GOT3 (cell line): ENCODE measurements around the gene HOXD11.
A peak's percentile ranks its signal among the peaks of the same experiment; 100 is the strongest.

Experiments
- DNase-seq: peaks from one replicate; lab custom pipeline; 2025; ENCODE audit warnings: mixed read lengths; lab: John Stamatoyannopoulos, UW

The HOXD11 gene

GRCh38 chr2:176132205-176133171 lies 25.4 kb downstream of the HOXD11 start:
- DNase-seq: no peak

DNA sequence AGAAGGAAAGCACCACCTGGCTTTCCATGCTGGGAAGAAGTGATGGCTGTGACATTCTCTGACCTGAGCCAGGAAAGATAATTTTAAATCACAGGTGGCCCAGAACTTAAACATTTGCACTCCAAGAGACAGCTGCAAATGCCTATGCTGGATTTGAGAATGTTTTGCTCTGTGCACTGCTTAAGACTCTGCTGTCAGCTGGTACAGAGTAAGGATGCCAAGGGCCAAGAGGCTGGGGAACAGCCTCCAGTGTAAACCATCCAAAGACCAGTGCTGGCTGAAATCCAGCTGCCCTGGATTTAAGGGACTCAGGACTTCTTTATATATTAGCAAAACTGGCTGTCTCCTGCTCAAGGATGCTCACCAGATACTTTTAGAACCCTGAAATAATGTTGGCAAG lies 26.3 kb downstream of the HOXD11 start:
- DNase-seq: no peak

DNA sequence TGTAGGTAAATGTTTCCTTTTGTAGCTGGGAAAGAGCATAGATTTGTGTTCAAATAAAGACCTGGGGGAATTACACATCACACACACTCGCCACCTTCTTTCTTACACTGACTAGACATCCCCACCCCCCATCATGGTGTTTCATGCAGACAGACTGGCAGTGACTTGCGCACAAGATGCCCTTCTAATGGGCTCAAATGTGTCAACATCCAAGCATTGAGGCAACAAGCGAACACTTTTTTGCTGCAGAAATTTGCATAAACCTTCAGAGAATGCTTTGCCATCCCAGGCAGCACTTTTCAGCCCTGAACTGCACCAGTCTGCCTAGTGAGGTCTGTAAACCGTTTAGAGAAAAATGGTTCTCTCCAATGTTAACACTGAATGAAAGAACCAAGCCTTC lies 27.0 kb downstream of the HOXD11 start:
- no peak for DNase-seq

GRCh38 chr2:176135035-176135440 lies 28.0 kb downstream of the HOXD11 start:
- no peak for DNase-seq

- no peak for DNase-seq
Measured at GRCh38 chr2:176136374-176137251, 29.5 kb downstream of the HOXD11 start.

DNA sequence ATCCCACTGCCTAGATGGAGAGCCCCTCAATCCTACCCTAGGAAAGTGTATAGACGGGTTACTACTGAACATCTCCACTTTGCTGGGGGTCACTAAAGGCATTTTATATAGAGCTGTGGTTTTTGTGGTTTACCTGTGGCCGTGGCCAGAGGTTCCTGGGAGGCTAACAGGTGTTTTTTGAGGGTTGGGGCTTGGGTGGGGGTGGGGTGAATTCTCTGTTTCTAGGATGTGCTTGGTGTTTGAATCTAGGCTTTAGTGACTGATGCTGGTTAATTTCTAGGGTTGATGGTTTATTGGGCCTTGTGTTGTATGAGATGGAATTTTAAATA lies 30.1 kb downstream of the HOXD11 start:
- no peak for DNase-seq

DNA sequence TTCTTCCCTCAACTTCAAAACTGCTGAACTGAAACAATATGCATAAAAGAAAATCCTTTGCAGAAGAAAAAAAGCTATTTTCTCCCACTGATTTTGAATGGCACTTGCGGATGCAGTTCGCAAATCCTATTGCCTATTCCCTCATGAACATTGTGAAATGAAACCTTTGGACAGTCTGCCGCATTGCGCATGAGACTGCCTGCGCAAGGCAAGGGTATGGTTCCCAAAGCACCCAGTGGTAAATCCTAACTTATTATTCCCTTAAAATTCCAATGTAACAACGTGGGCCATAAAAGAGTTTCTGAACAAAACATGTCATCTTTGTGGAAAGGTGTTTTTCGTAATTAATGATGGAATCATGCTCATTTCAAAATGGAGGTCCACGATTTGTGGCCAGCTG lies 30.8 kb downstream of the HOXD11 start:
- no peak for DNase-seq

- no peak for DNase-seq
Measured at GRCh38 chr2:176138526-176138922, 31.4 kb downstream of the HOXD11 start.

- DNase-seq: no peak
Measured at GRCh38 chr2:176138923-176139660, 32.0 kb downstream of the HOXD11 start.

GRCh38 chr2:176139661-176140512 lies 32.8 kb downstream of the HOXD11 start:
- DNase-seq: no peak

- DNase-seq: peak; percentile 50
Measured at GRCh38 chr2:176140513-176141317, 33.6 kb downstream of the HOXD11 start.

DNA sequence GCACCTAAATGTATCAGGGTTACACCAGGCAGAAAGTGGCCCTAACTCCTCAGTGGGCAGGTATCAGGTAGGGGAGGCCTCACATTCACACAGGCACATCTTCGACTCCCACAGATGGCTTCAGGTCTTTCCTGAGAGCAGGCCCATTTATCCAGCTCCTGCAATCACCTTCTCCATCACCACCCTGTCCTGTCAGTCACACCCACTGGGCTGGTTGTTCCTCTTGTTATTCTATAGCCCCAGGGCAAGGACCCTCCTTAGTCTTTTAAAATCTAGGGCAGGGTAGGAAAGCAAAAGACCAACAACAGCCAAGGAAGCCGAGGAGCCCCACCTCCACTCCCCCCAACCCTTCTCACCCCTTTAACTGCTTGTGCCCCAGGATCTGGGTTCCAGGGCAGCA lies 35.2 kb downstream of the HOXD11 start:
- no peak for DNase-seq

DNA sequence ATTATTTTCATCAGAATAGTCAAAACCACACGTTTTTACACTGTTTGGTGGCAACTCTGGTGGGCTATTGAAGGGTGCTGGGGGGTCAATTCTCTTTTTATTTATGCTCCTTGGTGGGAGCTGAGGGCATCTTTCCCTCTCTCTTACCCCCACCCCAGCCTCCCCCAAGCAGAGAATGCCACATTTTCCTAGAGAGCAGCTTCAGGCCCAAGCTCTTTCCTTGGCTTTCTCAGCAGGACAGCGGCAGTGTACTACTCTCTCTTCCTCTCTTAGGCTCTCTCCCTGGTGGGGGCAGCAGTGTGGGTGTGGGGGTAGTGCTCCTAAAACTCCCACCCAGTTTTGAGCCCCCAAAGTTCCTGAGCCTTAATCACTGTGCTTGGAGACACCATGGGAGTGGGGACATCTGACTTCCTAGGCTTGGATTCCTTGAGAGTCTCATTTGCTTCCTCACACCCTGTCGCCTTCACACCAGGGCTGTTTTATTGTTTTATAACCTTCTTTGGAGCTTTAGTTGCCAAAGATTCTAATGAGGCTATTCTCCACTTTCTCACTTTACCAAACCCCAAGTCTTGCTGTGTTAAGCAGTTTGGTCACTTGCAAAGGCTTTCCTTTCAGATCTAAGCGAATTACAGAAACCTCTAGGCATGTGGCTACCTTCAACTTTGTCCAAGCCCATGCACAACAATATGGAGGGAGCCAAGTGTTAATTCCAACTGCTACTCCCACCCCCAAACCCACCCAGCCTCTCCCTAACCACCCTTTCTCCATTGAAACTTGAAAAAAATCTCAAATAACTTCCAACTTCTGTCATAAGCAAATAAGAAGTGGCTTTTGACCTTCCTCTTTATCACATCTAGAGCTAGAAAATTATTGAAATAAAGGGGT lies 38.2 kb downstream of the HOXD11 start:
- DNase-seq: no peak

DNA sequence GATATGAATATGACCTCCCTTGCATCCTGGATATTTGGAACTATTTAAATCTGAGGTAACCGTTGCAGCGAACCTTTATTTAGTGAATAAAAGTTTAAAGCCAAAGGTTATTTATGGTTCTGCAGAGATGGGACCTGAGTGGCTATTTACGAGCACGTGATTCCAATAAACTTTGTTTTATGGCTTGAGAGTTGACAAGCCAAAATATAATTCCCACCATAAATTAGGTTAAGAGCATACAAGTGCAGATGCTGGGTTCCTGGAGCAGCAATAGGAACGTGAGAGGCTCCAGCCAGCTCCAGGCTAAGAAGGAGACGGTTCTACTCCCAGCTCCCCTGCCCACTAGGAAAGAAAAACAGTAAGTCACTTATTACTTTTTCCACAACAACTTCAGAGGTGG lies 39.0 kb downstream of the HOXD11 start:
- no peak for DNase-seq

DNA sequence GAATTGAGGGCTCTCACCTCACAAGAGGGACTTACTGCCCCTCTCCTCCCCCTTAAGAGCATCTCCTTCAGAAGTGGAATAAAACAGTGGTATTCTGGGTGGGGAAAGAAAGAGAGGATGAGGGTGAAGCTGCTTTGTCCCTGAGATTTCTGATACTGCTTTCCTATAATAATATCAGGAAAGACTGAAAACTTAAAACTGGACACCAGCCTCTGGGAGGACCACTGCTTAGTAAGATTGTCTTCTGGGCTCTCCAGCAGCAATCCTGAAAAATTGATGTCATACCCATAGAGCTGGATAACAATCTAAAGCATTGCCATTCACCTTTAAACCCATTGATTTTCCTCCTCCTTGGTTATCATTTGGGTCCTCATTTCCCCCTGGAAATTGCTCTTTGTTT lies 39.6 kb downstream of the HOXD11 start:
- DNase-seq: no peak

DNA sequence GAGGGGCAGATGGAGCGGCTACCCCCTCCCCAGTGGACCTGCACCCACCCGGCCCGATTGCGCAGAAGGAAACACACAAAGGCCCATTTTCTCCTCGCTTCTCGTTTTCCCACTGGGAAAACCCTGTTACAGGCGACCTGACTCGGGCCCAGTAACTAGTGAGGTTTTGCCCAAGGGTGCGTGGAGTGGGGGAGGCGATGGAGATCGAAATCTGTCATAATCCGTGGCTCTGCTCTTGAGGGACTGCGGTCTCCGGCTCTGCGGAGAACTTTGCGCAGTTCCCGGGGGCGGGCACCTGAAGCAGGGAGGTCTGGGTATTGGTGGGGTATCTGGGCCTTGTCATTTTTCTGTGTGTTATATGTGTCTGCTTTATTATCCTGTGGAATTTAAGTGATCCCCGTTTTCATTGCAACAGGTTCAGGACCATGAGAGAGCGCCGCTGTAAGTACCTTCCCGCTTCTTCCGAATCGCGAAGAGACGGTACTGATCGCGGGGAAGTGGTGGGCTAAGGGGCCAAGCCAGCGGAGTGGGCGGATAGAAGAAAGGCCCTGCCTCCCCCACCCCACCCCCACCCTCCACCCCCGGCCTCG lies 40.2 kb downstream of the HOXD11 start:
- DNase-seq: no peak

GRCh38 chr2:176147800-176148496 lies 40.9 kb downstream of the HOXD11 start:
- DNase-seq: no peak

DNA sequence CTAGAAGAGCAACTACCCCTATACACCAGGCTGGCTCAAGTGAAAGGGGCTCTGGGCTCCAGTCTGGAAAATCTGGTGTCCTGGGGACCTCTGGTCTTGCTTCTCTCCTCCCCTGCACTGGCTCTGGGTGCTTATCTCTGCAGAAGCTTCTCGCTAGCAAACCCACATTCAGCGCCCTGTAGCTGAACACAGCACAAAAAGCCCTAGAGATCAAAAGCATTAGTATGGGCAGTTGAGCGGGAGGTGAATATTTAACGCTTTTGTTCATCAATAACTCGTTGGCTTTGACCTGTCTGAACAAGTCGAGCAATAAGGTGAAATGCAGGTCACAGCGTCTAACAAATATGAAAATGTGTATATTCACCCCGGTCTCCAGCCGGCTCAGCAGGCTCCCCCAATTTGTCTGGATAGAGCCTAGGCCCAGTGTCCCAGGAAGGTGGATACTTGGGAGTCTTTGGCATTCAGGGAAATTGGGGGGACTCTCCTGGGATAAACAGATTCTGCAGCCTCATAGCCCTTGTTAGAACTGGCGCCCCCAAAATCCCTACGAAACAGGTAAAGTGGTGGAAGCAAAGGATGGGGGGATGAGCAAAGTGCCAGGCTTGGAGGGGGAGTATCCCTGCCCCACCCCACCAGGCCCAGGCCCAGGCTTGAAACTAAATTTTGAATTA lies 41.8 kb downstream of the HOXD11 start:
- no peak for DNase-seq
